T1000 (cell line): ENCODE data around the gene SAP130.

Experiments
- DNase-seq: peaks from one replicate; lab custom pipeline; 2025; ENCODE audit warnings: mixed read lengths; lab: John Stamatoyannopoulos, UW

SAP130 gene

GRCh38 chr2:127893494-127893893 is 134.4 kb downstream of the SAP130 start:
- DNase-seq: no peak

DNA sequence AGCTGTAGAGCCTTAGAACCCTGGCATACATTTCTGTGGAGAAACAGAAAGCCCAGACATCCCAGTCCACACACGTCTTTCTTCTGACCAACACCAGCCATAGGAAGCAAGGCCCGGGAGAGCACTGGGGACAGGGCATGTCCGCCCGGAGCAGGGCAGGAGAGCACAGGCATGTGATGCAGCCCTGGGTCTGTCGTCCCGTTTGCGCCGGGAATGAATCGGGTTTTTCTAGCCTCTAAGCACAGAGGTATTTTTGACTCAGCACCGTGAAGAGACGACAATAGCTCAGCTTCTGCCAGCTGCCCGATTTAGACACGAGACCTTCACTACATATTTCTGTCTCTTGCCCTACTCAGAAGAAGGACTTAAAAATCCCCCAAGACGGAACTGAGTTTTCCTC is 134.8 kb downstream of the SAP130 start:
- no peak for DNase-seq

DNA sequence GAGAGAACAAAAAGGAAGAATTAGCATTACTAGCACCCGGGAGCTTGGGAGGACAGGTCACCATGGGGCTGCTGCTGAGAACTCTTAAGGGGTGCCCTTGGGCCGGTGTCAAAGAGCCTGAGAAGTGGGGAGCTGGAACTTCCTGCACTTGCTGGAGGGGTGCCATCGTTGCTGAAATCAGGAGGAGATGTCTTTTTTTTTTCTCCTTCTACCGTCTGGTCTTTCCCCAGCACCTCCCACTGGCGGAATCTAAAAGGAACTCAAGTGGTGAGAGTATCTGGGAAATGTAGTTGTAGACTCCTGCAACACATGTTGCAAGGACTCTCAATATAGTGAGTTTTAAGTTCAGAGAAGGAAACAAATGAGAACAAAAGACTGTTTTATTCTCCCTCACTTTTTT is 136.0 kb downstream of the SAP130 start:
- no peak for DNase-seq
